Measurements from ENCODE around the gene CD44. TPM values are rescaled to one million over a fixed set of nuclear protein-coding genes. Genes with fewer than 3 reads are reported as not detected.
A peak's percentile ranks its signal among the peaks of the same experiment; 100 is the strongest.

The CD44 gene
- total RNA-seq, 4 donors from 2014 or later, result 212 to 292 (median 275) TPM

DNA sequence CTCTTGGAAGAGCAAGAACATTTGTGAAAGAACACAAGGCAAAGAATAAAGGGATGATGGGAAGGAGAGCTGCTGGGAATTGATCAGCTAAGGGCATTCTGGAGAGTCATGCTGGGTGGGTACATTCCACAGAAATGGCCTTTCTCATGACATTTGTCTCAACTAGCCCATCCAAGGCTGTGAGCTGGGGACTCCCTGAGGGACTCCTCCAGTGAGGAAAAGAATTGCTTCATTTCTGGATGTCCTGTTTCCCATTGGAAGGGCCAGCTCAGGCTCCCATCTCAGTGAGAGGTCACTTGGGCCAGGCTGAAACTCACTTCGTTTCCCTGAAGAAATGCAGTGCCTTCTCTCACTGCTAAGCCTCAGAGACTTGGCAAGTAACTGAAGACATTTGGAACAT, 106.8 kb downstream of the CD44 start:
- 83% methylated on average over 1 of the region's 1 CpG for WGBS
- H3K4me3 ChIP-seq, result no peak overlapping the region
- no peaks in the 10 kb centered on the region for H3K27me3 ChIP-seq
- TF ChIP-seq EP300 (IDR thresholded peaks at IDR 0.05), result no peak
- TF ChIP-seq POLR2AphosphoS5 (IDR thresholded peaks at IDR 0.05), result no peak
- TF ChIP-seq, protein P1, sequence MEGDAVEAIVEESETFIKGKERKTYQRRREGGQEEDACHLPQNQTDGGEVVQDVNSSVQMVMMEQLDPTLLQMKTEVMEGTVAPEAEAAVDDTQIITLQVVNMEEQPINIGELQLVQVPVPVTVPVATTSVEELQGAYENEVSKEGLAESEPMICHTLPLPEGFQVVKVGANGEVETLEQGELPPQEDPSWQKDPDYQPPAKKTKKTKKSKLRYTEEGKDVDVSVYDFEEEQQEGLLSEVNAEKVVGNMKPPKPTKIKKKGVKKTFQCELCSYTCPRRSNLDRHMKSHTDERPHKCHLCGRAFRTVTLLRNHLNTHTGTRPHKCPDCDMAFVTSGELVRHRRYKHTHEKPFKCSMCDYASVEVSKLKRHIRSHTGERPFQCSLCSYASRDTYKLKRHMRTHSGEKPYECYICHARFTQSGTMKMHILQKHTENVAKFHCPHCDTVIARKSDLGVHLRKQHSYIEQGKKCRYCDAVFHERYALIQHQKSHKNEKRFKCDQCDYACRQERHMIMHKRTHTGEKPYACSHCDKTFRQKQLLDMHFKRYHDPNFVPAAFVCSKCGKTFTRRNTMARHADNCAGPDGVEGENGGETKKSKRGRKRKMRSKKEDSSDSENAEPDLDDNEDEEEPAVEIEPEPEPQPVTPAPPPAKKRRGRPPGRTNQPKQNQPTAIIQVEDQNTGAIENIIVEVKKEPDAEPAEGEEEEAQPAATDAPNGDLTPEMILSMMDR (IDR thresholded peaks at IDR 0.05), result no peak
- no peak for TF ChIP-seq POLR2A (IDR thresholded peaks at IDR 0.05; ENCODE audit: low read depth)
- no peaks in the 10 kb centered on the region for H3K36me3 ChIP-seq
- no peaks in the 10 kb centered on the region for H3K9me3 ChIP-seq
- peaks cover 13 to 41% (median 38%) of the 10 kb centered on the region in 4 donors for H3K4me1 ChIP-seq
- no peak for DNase-seq (ENCODE audit: extremely low spot score)
- intact Hi-C loops (cut with DNase I), result no loop called here
- H3K27ac ChIP-seq (replicated peaks in 1 of 4), result peak overlapping the region; percentile 76 to 80 (median 78)

GRCh38 chr11:35246745-35247144, 107.8 kb downstream of the CD44 start:
- peak overlapping the region; percentile 76 to 80 (median 78) for H3K27ac ChIP-seq (replicated peaks in 1 of 4)
- H3K9me3 ChIP-seq, result no peaks in the 10 kb centered on the region
- no peak for DNase-seq (ENCODE audit: extremely low spot score)
- intact Hi-C loops (cut with DNase I), result no loop called here
- 39% methylated on average over 2 of the region's 2 CpGs for WGBS
- H3K4me1 ChIP-seq, result peaks cover 13 to 41% (median 38%) of the 10 kb centered on the region in 4 donors
- H3K27me3 ChIP-seq, result no peaks in the 10 kb centered on the region
- no peaks in the 10 kb centered on the region for H3K36me3 ChIP-seq
- no peak overlapping the region for H3K4me3 ChIP-seq
- TF ChIP-seq EP300 (IDR thresholded peaks at IDR 0.05), result no peak
- TF ChIP-seq, protein P1 (IDR thresholded peaks at IDR 0.05), result no peak
- TF ChIP-seq POLR2AphosphoS5 (IDR thresholded peaks at IDR 0.05), result peak; percentile 83 to 91
- no peak for TF ChIP-seq POLR2A (IDR thresholded peaks at IDR 0.05; ENCODE audit: low read depth)

DNA sequence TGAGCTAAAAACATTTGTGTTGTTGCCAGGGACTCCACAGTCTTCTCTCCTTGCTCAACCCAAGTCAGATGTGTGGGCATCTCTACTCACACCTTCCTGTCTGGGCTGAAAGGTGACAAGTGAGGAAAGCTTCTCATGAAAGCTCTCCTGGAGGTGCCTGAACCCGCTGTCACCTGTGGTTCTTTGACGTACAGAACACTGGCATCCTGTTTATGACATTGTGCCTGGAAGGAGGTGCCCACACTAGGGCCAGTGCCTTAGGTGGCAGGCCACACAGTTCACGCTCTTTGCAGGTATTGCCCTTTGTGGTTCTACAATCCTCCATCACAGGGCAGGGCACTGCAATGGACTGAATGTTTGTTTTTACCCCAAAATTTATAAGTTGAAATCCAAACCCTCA, 108.5 kb downstream of the CD44 start:
- Histone ChIP-seq H3K27ac (replicated peaks in 1 of 4) (peak overlapping the region; percentile 76 to 80 (median 78)), H3K4me1 (peaks cover 13 to 44% (median 37%) of the 10 kb centered on the region in 4 donors), H3K36me3 (no peaks in the 10 kb centered on the region), H3K27me3 (no peaks in the 10 kb centered on the region), H3K4me3 (no peak overlapping the region), H3K9me3 (no peaks in the 10 kb centered on the region)
- 94% methylated on average over 3 of the region's 3 CpGs for WGBS
- no peak for DNase-seq (ENCODE audit: extremely low spot score)
- intact Hi-C loops (cut with DNase I), result no loop called here
- TF ChIP-seq POLR2A (IDR thresholded peaks at IDR 0.05; ENCODE audit: low read depth) (no peak), POLR2AphosphoS5 (IDR thresholded peaks at IDR 0.05) (peak in 1 of 2 donors; percentile 42)

DNA sequence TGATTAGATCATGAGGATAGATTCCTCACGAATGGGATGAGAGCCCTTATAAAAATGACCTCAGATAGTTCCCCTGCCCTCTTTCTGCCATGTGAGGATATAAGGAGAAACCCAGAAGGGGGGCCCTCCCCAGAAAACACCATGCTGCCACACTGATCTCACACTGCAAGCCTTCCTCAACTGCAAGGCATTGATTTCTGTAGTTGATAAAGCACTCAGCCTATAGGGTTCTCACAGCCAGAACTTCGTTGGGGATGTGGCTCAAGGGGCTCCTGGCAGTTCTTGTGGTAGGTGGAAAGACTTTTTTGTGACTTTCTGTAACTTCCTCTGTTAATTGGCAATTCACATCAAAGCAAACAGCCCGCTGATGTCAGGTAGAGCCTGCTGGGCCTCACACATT, 108.9 kb downstream of the CD44 start:
- intact Hi-C loops (cut with DNase I), result no loop called here
- no peaks in the 10 kb centered on the region for H3K9me3 ChIP-seq
- DNase-seq (ENCODE audit: extremely low spot score), result no peak
- H3K4me1 ChIP-seq, result peaks cover 13 to 44% (median 37%) of the 10 kb centered on the region in 4 donors
- no peaks in the 10 kb centered on the region for H3K27me3 ChIP-seq
- no peak overlapping the region for H3K4me3 ChIP-seq
- TF ChIP-seq POLR2A (IDR thresholded peaks at IDR 0.05; ENCODE audit: low read depth), result no peak
- no peak for TF ChIP-seq POLR2AphosphoS5 (IDR thresholded peaks at IDR 0.05)
- TF ChIP-seq, protein P1 (IDR thresholded peaks at IDR 0.05), result no peak
- no peak for TF ChIP-seq EP300 (IDR thresholded peaks at IDR 0.05)
- peak overlapping the region; percentile 76 to 80 (median 78) for H3K27ac ChIP-seq (replicated peaks in 1 of 4)
- 83% methylated on average over 3 of the region's 3 CpGs for whole genome bisulfite sequencing
- H3K36me3 ChIP-seq, result no peaks in the 10 kb centered on the region

- H3K36me3 ChIP-seq, result no peaks in the 10 kb centered on the region
- intact Hi-C loops (cut with DNase I), result no loop called here
- DNase-seq (ENCODE audit: extremely low spot score), result no peak
- peaks cover 13 to 48% (median 46%) of the 10 kb centered on the region in 4 donors for H3K4me1 ChIP-seq
- 56% methylated on average over 4 of the region's 4 CpGs for WGBS
- H3K27me3 ChIP-seq, result no peaks in the 10 kb centered on the region
- H3K4me3 ChIP-seq, result no peak overlapping the region
- TF ChIP-seq, protein P1 (IDR thresholded peaks at IDR 0.05), result no peak
- TF ChIP-seq POLR2AphosphoS5 (IDR thresholded peaks at IDR 0.05), result peak in 1 of 2 donors; percentile 29
- TF ChIP-seq POLR2A (IDR thresholded peaks at IDR 0.05; ENCODE audit: low read depth), result no peak
- no peak for TF ChIP-seq EP300 (IDR thresholded peaks at IDR 0.05)
- no peaks in the 10 kb centered on the region for H3K9me3 ChIP-seq
- H3K27ac ChIP-seq (replicated peaks in 1 of 4), result peak overlapping the region; percentile 0 to 26 (median 6)
Measured at GRCh38 chr11:35248558-35249323, 109.8 kb downstream of the CD44 start.
